HCT116 (cell line): ENCODE measurements around the gene GAMT.

ENCODE experiments used
- CBX3 ChIP-seq: IDR thresholded peaks from 2 replicates; pipeline ENCODE4 v1.6.1; 2012; ENCODE audit warnings: low read depth
- EGR1 ChIP-seq: IDR thresholded peaks from 2 replicates; pipeline ENCODE4 v1.6.1; 2012; ENCODE audit warnings: low read depth
- EZH2 ChIP-seq: fragments of 200-600 bp; sonication (generic); IDR thresholded peaks from 2 replicates; pipeline ENCODE4 v1.6.1; 2017; ENCODE audit warnings: antibody characterized with exemption, mixed run types
- FOSL1 ChIP-seq: IDR thresholded peaks from 2 replicates; pipeline ENCODE4 v1.6.1; 2012; ENCODE audit warnings: low read depth
- POLR2A ChIP-seq: IDR thresholded peaks from 2 replicates; pipeline ENCODE4 v1.7.0; 2011; ENCODE audit warnings: borderline replicate concordance; ENCODE audit not compliant: insufficient read depth, insufficient read length; ENCODE audit errors: extremely low read depth
- POLR2AphosphoS5 ChIP-seq: IDR thresholded peaks from 2 replicates; pipeline ENCODE4 v1.6.1; 2011; ENCODE audit warnings: mild to moderate bottlenecking, low read depth, low read length, moderate library complexity
- RAD21 ChIP-seq: IDR thresholded peaks from 2 replicates; pipeline ENCODE4 v1.6.1; 2012; ENCODE audit warnings: low read depth, mild to moderate bottlenecking
- SIN3A ChIP-seq: IDR thresholded peaks from 2 replicates; pipeline ENCODE4 v1.6.1; 2012; ENCODE audit warnings: low read depth
- TCF7L2 ChIP-seq: IDR thresholded peaks from 2 replicates; pipeline ENCODE4 v1.7.0; 2011; ENCODE audit warnings: borderline replicate concordance, inconsistent platforms; ENCODE audit not compliant: insufficient read depth, insufficient read length; ENCODE audit errors: extremely low read depth
- ZNF274 ChIP-seq: fragments of 200-500 bp; sonication (Bioruptor generic); IDR thresholded peaks from 2 replicates; pipeline ENCODE4 v1.6.1; 2014; ENCODE audit warnings: mild to moderate bottlenecking, low read depth, low read length, inconsistent platforms
- TF ChIP-seq, protein P1 (sequence below), 3 experiments: fragments of 200-600 bp in 1 of 3; sonication (generic) in 1 of 3; IDR thresholded peaks in 2 of 3; conservative IDR thresholded peaks in 1 of 3; 2 replicates each; pipeline ENCODE4 v1.5.1; 2012 to 2017; ENCODE audit warnings: low read depth in 2 of 3, low read length in 2 of 3, antibody characterized with exemption in 1 of 3, borderline replicate concordance in 1 of 3, control low read depth in 1 of 3, mild to moderate bottlenecking in 1 of 3, mixed read lengths in 1 of 3, mixed run types in 1 of 3, moderate library complexity in 1 of 3; ENCODE audit not compliant: insufficient read depth in 1 of 3
- TF ChIP-seq, protein P2 (sequence below): IDR thresholded peaks from 2 replicates; pipeline ENCODE4 v1.6.1; 2012

DNA sequence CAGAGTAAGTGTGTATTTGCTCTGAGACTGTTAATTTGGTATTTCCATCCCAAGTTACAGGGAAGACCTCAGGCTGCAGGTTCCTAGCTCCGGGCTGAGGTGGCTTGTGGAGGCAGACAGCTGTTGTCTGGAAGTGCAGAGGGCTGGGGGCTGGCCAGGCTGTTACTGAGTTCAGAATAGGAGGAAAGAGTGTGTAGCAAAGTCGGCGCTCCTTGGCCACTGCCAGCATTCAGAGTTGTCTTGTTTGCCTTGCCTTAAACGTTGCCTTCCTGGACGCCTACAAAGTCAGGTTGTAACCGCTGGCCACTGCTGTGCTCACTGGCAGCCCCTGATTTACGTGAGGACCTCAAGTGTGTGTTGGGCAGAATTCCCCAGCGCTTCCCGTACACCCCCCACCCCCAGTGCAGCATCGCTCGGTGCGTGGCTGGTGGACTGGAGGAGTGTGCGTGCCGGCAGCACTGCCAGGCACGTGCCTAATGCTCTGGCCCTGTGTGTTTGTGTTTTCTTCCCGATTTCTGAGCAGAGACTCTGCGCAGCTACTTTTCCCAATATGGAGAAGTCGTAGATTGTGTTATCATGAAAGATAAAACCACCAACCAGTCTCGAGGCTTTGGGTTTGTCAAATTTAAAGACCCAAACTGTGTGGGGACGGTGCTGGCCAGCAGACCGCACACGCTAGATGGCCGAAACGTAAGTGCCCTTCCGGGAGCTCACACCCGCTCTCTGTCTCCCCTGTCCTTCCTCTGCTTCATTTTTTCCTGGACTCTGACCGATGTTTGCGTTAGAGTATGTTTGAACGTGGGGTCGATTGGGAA lies 16.5 kb upstream of the GAMT start:
- no peak for TF ChIP-seq EZH2
- TF ChIP-seq EGR1 = no peak
- no peak for TF ChIP-seq ZNF274
- no peak for TF ChIP-seq POLR2A
- TF ChIP-seq, protein P1, sequence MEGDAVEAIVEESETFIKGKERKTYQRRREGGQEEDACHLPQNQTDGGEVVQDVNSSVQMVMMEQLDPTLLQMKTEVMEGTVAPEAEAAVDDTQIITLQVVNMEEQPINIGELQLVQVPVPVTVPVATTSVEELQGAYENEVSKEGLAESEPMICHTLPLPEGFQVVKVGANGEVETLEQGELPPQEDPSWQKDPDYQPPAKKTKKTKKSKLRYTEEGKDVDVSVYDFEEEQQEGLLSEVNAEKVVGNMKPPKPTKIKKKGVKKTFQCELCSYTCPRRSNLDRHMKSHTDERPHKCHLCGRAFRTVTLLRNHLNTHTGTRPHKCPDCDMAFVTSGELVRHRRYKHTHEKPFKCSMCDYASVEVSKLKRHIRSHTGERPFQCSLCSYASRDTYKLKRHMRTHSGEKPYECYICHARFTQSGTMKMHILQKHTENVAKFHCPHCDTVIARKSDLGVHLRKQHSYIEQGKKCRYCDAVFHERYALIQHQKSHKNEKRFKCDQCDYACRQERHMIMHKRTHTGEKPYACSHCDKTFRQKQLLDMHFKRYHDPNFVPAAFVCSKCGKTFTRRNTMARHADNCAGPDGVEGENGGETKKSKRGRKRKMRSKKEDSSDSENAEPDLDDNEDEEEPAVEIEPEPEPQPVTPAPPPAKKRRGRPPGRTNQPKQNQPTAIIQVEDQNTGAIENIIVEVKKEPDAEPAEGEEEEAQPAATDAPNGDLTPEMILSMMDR (IDR thresholded peaks at IDR 0.05 in 2 of 3, conservative IDR thresholded peaks at IDR 0.05 in 1 of 3; ENCODE audit: borderline replicate concordance in 1 of 3, insufficient read depth in 1 of 3, low read depth in 2 of 3, low read length in 2 of 3) = no peak
- no peak for TF ChIP-seq TCF7L2
- no peak for TF ChIP-seq CBX3
- TF ChIP-seq POLR2AphosphoS5 = no peak
- TF ChIP-seq, protein P2, sequence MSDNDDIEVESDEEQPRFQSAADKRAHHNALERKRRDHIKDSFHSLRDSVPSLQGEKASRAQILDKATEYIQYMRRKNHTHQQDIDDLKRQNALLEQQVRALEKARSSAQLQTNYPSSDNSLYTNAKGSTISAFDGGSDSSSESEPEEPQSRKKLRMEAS = no peak
- no peak for TF ChIP-seq SIN3A
- no peak for TF ChIP-seq FOSL1
- TF ChIP-seq RAD21 = no peak
